CD4-positive, CD25-positive, alpha-beta regulatory T cell (primary cell): ENCODE measurements around the gene NXPH3. TPM values are rescaled to one million over a fixed set of nuclear protein-coding genes. Genes with fewer than 3 reads are reported as not detected.
A peak's percentile ranks its signal among the peaks of the same experiment; 100 is the strongest.

Experiments
- ATAC-seq, 2 donors: fragments of 150-1000 bp; cut with Tn5 transposase; one replicate each; pipeline ENCODE4 v1.10.0; 2021; ENCODE audit warnings: low read depth in 2 of 2, moderate number of reproducible peaks in 2 of 2, moderate library complexity in 1 of 2
- DNase-seq, 3 donors: peaks; one replicate each; pipeline versions ENCODE4 v3.0.0 to v3.0.0-alpha.2; 2012 to 2022; ENCODE audit warnings: mixed read lengths in 1 of 3
- H3K27ac ChIP-seq: one replicate; pipeline ENCODE4 v1.7.0; 2013; ENCODE audit warnings: mild to moderate bottlenecking, low read length; ENCODE audit not compliant: insufficient read depth, poor library complexity, severe bottlenecking
- H3K27me3 ChIP-seq: one replicate; pipeline ENCODE4 v1.7.0; 2013; ENCODE audit warnings: low read length; ENCODE audit not compliant: control insufficient read depth, insufficient read depth
- H3K36me3 ChIP-seq: one replicate; pipeline ENCODE4 v1.7.0; 2013; ENCODE audit warnings: mild to moderate bottlenecking, low read length, moderate library complexity; ENCODE audit not compliant: control insufficient read depth, insufficient read depth
- H3K4me1 ChIP-seq: 2 replicates; pipeline ENCODE4 v1.7.0; 2013; ENCODE audit warnings: mild to moderate bottlenecking, low read length; ENCODE audit not compliant: insufficient read depth, control insufficient read depth, poor library complexity, severe bottlenecking
- H3K4me3 ChIP-seq: one replicate; pipeline ENCODE4 v1.7.0; 2013; ENCODE audit warnings: low read depth, mild to moderate bottlenecking, low read length, moderate library complexity
- H3K9me3 ChIP-seq, 2 experiments: 1 replicate in 1 of 2; 2 replicates in 1 of 2; pipeline ENCODE4 v1.7.0; 2013; ENCODE audit warnings: low read length in 2 of 2, mild to moderate bottlenecking in 1 of 2, moderate library complexity in 1 of 2; ENCODE audit not compliant: control insufficient read depth in 2 of 2
- H3K27ac Mint-ChIP-seq, 3 donors: one replicate each; pipeline ENCODE4 v1.8.0; 2020 to 2022; ENCODE audit warnings: mild to moderate bottlenecking in 3 of 3, mixed read lengths in 3 of 3, moderate library complexity in 2 of 3
- H3K27me3 Mint-ChIP-seq: one replicate; pipeline ENCODE4 v1.8.0; 2022; ENCODE audit warnings: mild to moderate bottlenecking, mixed read lengths
- H3K36me3 Mint-ChIP-seq: one replicate; pipeline ENCODE4 v1.8.0; 2020; ENCODE audit warnings: mixed read lengths
- H3K4me1 Mint-ChIP-seq, 4 donors: one replicate each; pipeline ENCODE4 v1.8.0; 2020 to 2022; ENCODE audit warnings: mixed read lengths in 4 of 4, mild to moderate bottlenecking in 1 of 4
- H3K4me3 Mint-ChIP-seq, 4 donors: one replicate each; pipeline ENCODE4 v1.8.0; 2020 to 2022; ENCODE audit warnings: mild to moderate bottlenecking in 4 of 4, mixed read lengths in 4 of 4, moderate library complexity in 3 of 4
- H3K9me3 Mint-ChIP-seq, 7 donors: one replicate each; pipeline ENCODE4 v1.8.0; 2020 to 2022; ENCODE audit warnings: mixed read lengths in 7 of 7, mild to moderate bottlenecking in 3 of 7, moderate library complexity in 2 of 7
- polyA plus RNA-seq, 4 donors: library from polyadenylated mRNA; unstranded; fragments of 300-500 nt; fragmentation: Illumina TruSeq; gene quantifications; one replicate each; pipeline ENCODE4 v1.2.3, GENCODE V29; 2021
- total RNA-seq: library from RNA; stranded (reverse); gene quantifications from one replicate; pipeline ENCODE4 v1.2.3, GENCODE V29; 2022

Gene NXPH3
- total and polyA plus RNA-seq, 5 donors from 2014 or later, result not detected

DNA sequence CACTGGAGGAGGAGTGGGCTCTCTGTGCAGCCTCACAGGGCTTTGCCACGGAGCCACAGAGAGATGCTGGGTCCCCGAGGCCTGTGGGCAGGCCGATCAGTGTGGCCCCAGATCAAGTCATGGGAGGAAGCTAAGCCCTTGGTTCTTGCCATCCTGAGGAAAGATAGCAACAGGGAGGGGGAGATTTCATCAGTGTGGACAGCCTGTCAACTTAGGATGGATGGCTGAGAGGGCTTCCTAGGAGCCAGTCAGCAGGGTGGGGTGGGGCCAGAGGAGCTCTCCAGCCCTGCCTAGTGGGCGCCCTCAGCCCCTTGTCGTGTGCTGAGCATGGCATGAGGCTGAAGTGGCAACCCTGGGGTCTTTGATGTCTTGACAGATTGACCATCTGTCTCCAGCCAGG is 3.9 kb downstream of the NXPH3 start:
- Mint-ChIP-seq H3K27ac (no peak overlapping the region), H3K27me3 (peaks cover 36% of the 10 kb centered on the region), H3K9me3 (peaks cover 0 to 2% (median 0%) of the 10 kb centered on the region in 7 donors), H3K4me3 (no peak overlapping the region), H3K4me1 (peaks cover 0 to 16% (median 3%) of the 10 kb centered on the region in 4 donors), H3K36me3 (no peaks in the 10 kb centered on the region)
- Histone ChIP-seq H3K4me1 (peaks cover 14% of the 10 kb centered on the region), H3K9me3 (no peaks in the 10 kb centered on the region), H3K27me3 (peaks cover 7% of the 10 kb centered on the region), H3K27ac (no peak overlapping the region), H3K4me3 (no peak overlapping the region), H3K36me3 (no peaks in the 10 kb centered on the region)
- DNase-seq (no peak), ATAC-seq (no peak)

DNA sequence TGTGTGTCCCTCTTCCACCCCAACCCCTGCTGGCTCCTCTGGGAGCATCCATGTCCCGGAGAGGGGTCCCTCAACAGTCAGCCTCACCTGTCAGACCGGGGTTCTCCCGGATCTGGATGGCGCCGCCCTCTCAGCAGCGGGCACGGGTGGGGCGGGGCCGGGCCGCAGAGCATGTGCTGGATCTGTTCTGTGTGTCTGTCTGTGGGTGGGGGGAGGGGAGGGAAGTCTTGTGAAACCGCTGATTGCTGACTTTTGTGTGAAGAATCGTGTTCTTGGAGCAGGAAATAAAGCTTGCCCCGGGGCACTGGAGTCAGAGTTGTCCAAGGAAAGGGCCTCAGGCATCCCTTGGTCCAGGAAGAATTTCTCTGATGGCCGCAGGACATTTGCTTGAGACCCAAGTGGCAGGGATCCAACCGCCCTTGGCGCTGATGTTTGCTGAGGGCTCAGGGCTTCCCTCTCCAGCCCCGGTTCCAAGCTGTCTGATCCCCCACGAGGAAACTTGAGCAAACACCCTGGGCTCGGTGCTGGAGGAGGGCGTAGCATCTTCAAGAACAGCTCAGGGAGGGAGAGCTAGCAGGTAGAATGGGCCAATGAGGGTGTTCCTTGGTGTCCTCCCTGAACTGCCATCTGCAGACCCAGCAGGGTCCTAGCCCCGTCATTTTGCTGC is 4.5 kb downstream of the NXPH3 start:
- H3K9me3 ChIP-seq, result no peaks in the 10 kb centered on the region
- Mint-ChIP-seq H3K9me3 (peaks cover 0 to 2% (median 0%) of the 10 kb centered on the region in 7 donors), H3K27me3 (peaks cover 32% of the 10 kb centered on the region), H3K27ac (no peak overlapping the region), H3K36me3 (no peaks in the 10 kb centered on the region), H3K4me3 (no peak overlapping the region), H3K4me1 (peaks cover 0 to 12% (median 3%) of the 10 kb centered on the region in 4 donors)
- peaks cover 5% of the 10 kb centered on the region for H3K27me3 ChIP-seq
- no peak overlapping the region for H3K27ac ChIP-seq
- no peak for DNase-seq
- H3K4me1 ChIP-seq, result peaks cover 14% of the 10 kb centered on the region
- no peak overlapping the region for H3K4me3 ChIP-seq
- no peaks in the 10 kb centered on the region for H3K36me3 ChIP-seq
- ATAC-seq, result no peak

DNA sequence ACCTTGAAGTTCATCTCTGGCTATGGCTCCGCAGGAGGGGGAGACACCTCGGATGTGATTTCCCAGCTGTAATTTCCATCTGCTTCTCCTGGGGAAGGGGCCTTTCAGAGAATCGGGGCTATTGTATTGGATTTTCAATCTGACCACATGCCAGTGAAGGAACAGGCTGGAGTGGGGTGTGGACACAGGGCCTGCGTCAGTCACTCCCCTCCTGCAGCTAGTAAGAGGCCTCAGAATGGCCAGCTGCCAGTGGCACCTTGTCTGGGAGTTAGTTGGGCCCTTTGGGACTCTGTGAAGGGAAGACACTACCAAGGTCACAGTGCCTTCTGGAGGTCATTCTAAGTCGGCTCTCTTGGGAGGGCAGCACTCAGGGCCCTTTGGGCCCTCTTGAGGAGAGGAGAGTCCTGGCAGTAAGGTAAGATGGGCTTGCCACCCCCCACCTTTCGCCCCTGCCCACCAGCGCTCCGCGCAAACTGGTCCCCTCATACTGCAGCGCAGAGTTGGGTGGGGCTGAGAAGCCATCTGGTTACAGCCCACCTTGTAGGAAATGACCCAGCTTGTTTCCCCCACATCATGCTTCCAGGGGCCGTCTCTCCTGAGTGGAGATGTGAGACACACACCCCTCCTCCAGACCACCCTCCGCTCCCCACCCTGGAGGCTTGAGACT is 5.4 kb downstream of the NXPH3 start:
- Histone ChIP-seq H3K4me1 (peaks cover 9% of the 10 kb centered on the region), H3K27ac (no peak overlapping the region)
- H3K27ac Mint-ChIP-seq, result no peak overlapping the region

DNA sequence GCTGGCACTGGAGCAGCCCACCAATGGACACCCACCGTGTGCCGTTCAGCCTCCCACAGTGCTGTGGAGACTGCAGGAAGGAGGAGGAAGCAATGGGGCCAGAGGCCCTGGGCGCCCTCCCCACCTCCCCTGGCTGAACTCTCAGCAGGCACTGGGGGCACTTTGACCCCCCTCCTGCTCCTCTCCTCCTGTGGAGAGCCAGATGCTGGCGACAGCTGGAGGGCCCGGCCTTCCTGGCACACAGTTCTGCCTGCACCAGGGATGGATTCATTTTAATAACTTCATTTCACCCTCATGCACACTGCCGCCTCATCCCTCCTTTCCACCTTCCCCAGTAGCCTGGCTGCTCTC is 6.0 kb downstream of the NXPH3 start:
- Mint-ChIP-seq H3K36me3 (no peaks in the 10 kb centered on the region), H3K27me3 (peaks cover 22% of the 10 kb centered on the region), H3K4me3 (no peak overlapping the region), H3K27ac (no peak overlapping the region), H3K4me1 (peaks cover 0 to 9% (median 3%) of the 10 kb centered on the region in 4 donors), H3K9me3 (peaks cover 0 to 2% (median 0%) of the 10 kb centered on the region in 7 donors)
- no peaks in the 10 kb centered on the region for H3K9me3 ChIP-seq
- DNase-seq (no peak), ATAC-seq (no peak)
- H3K36me3 ChIP-seq, result no peaks in the 10 kb centered on the region
- H3K4me3 ChIP-seq, result no peak overlapping the region
- no peak overlapping the region for H3K27ac ChIP-seq
- H3K4me1 ChIP-seq, result peaks cover 3% of the 10 kb centered on the region
- peaks cover 5% of the 10 kb centered on the region for H3K27me3 ChIP-seq

More for the DNA sequence above, 5.4 kb downstream of the NXPH3 start:
- no peak for DNase-seq
- Histone ChIP-seq H3K27me3 (peaks cover 5% of the 10 kb centered on the region), H3K9me3 (no peaks in the 10 kb centered on the region), H3K4me3 (no peak overlapping the region), H3K36me3 (no peaks in the 10 kb centered on the region)
- H3K36me3 Mint-ChIP-seq, result no peaks in the 10 kb centered on the region
- no peak for ATAC-seq
- H3K4me3 Mint-ChIP-seq, result peak overlapping the region in 1 of 4 donors; percentile 38
- H3K9me3 Mint-ChIP-seq, result peaks cover 0 to 2% (median 0%) of the 10 kb centered on the region in 7 donors
- H3K4me1 Mint-ChIP-seq, result peaks cover 0 to 9% (median 3%) of the 10 kb centered on the region in 4 donors
- peaks cover 25% of the 10 kb centered on the region for H3K27me3 Mint-ChIP-seq

DNA sequence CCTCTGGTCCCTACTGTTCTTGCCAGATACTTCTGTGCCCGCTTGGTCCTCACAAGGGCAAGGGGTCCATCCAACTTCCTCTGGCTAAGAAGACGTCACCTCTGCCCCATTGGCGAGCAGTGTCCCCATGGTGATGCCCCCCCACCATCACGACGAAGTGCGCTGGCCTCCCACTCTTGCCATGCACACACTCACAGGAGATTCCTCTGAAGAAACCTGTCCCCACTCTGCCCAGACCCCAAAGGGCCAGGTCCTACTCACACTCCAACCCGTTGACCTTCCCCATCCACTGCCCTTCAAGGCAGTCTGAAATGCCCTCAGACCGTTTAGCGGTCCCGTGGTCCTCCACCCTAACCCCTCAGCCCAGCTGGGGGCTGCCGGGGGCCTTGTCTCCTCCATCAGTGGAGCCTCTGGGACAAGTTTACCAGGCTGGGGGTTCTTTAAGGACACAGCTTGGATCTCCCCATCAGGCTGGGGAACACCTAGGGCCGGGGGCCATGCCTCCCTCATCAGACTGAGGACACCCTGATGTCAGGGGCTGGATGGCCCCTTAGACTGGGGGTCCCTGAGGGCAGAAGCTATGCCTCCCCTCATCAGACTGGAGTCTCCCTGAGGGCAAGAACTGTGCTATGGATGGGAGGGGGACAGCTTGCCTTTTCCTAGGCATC is 6.5 kb downstream of the NXPH3 start:
- Mint-ChIP-seq H3K4me3 (no peak overlapping the region), H3K4me1 (peaks cover 0 to 6% (median 3%) of the 10 kb centered on the region in 4 donors)
- ATAC-seq, result no peak

DNA sequence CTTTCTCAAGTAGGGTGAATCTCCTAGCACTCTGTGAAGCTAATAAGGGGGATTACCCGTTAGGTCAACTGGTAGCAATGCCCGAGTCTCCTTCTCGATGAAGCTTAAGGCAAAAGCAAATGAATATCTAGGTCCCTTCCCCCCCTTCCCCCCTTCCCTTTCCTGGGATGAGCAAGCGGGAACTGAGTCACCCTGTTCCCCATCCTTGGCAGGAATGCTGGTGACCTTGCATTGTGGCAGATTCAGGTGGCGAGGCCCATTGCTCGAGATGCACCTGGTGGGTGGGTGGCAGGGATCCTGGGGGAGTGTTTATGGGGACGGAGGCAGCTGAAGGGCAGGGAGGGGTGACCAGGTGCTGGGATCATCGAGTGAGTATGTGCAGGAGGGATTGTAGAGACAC is 7.1 kb downstream of the NXPH3 start:
- Mint-ChIP-seq H3K4me3 (no peak overlapping the region), H3K27ac (peak overlapping the region in 1 of 3 donors; percentile 71), H3K36me3 (no peaks in the 10 kb centered on the region), H3K27me3 (peaks cover 12% of the 10 kb centered on the region), H3K4me1 (peaks cover 0 to 1% (median under 1%) of the 10 kb centered on the region in 4 donors), H3K9me3 (peaks cover 0 to 1% (median 0%) of the 10 kb centered on the region in 7 donors)
- H3K4me1 ChIP-seq, result no peaks in the 10 kb centered on the region
- H3K4me3 ChIP-seq, result no peak overlapping the region
- DNase-seq (no peak), ATAC-seq (no peak)
- no peaks in the 10 kb centered on the region for H3K36me3 ChIP-seq
- H3K9me3 ChIP-seq, result no peaks in the 10 kb centered on the region
- peaks cover under 1% of the 10 kb centered on the region for H3K27me3 ChIP-seq
- H3K27ac ChIP-seq, result no peak overlapping the region

More for the DNA sequence above, 6.5 kb downstream of the NXPH3 start:
- H3K36me3 Mint-ChIP-seq, result no peaks in the 10 kb centered on the region
- peaks cover 0 to 1% (median 0%) of the 10 kb centered on the region in 7 donors for H3K9me3 Mint-ChIP-seq
- peaks cover 18% of the 10 kb centered on the region for H3K27me3 Mint-ChIP-seq
- Histone ChIP-seq H3K27ac (no peak overlapping the region), H3K36me3 (no peaks in the 10 kb centered on the region), H3K27me3 (peaks cover 5% of the 10 kb centered on the region), H3K4me3 (no peak overlapping the region), H3K9me3 (no peaks in the 10 kb centered on the region), H3K4me1 (no peaks in the 10 kb centered on the region)
- peak overlapping the region in 1 of 3 donors; percentile 20 for H3K27ac Mint-ChIP-seq
- DNase-seq, result no peak

DNA sequence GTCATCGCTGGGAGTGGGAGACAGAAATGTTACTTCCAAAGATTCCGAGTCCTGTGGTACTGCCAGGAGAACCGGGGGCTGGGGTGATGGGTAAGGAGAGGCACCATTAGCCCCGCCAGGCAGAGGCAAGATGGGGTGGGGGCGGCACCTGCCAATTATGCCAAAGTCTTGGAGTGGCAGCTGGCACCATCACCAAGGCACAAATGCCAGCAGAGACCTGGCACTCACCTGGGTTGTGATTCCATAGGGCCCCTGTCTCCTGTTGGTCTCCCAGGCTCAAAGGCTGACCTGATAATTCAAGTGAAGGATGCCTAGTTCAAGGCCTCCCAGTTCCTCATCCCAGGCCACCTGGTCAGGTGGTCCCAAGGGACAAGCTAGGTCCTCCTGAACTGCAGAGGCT is 7.6 kb downstream of the NXPH3 start:
- Mint-ChIP-seq H3K27me3 (peaks cover 11% of the 10 kb centered on the region), H3K27ac (peak overlapping the region in 1 of 3 donors; percentile 71), H3K9me3 (peaks cover 0 to 1% (median 0%) of the 10 kb centered on the region in 7 donors), H3K4me3 (no peak overlapping the region), H3K36me3 (no peaks in the 10 kb centered on the region), H3K4me1 (peaks cover 0 to 1% (median 0%) of the 10 kb centered on the region in 4 donors)
- Histone ChIP-seq H3K36me3 (no peaks in the 10 kb centered on the region), H3K27me3 (no peaks in the 10 kb centered on the region), H3K9me3 (no peaks in the 10 kb centered on the region), H3K27ac (no peak overlapping the region), H3K4me3 (no peak overlapping the region), H3K4me1 (no peaks in the 10 kb centered on the region)
- ATAC-seq, result no peak
- no peak for DNase-seq
